H9 (cell line): ENCODE measurements around the gene DMPK. TPM values are rescaled to one million over a fixed set of nuclear protein-coding genes. Genes with fewer than 3 reads are reported as not detected.

Experiments used
- DNase-seq: peaks from one replicate; pipeline ENCODE4 v3.0.0-alpha.2; 2017
- H2AFZ ChIP-seq: one replicate; pipeline ENCODE4 v1.6.1; 2013; ENCODE audit warnings: mild to moderate bottlenecking, low read length, control low read depth, moderate library complexity
- H2AK5ac ChIP-seq: 2 replicates; pipeline ENCODE4 v1.6.1; 2013; ENCODE audit warnings: low read length, control low read depth, mixed read lengths; ENCODE audit not compliant: insufficient read length
- H2BK120ac ChIP-seq: one replicate; pipeline ENCODE4 v1.6.1; 2013; ENCODE audit warnings: low read depth, mild to moderate bottlenecking, low read length, control low read depth, inconsistent platforms; ENCODE audit not compliant: poor library complexity, severe bottlenecking
- H2BK12ac ChIP-seq: 2 replicates; pipeline ENCODE4 v1.6.1; 2013; ENCODE audit warnings: low read length, control low read depth, mixed read lengths, low read depth; ENCODE audit not compliant: insufficient read length
- H2BK15ac ChIP-seq: 2 replicates; pipeline ENCODE4 v1.6.1; 2013; ENCODE audit warnings: low read depth, low read length, control low read depth
- H2BK20ac ChIP-seq: one replicate; pipeline ENCODE4 v1.6.1; 2013; ENCODE audit warnings: low read depth, mild to moderate bottlenecking, low read length, control low read depth, inconsistent platforms; ENCODE audit not compliant: poor library complexity, severe bottlenecking
- H2BK5ac ChIP-seq: 2 replicates; pipeline ENCODE4 v1.6.1; 2013; ENCODE audit warnings: low read length, control low read depth, mixed read lengths; ENCODE audit not compliant: insufficient read length
- H3K14ac ChIP-seq: 2 replicates; pipeline ENCODE4 v1.6.1; 2013; ENCODE audit warnings: low read length, control low read depth; ENCODE audit not compliant: insufficient read depth
- H3K18ac ChIP-seq: 2 replicates; pipeline ENCODE4 v1.6.1; 2013; ENCODE audit warnings: low read depth, mild to moderate bottlenecking, mixed read lengths, low read length, control low read depth; ENCODE audit not compliant: insufficient read length
- H3K23ac ChIP-seq: 2 replicates; pipeline ENCODE4 v1.6.1; 2013; ENCODE audit warnings: low read length, control low read depth, mixed read lengths, low read depth; ENCODE audit not compliant: insufficient read length
- H3K23me2 ChIP-seq: 2 replicates; pipeline ENCODE4 v1.6.1; 2013; ENCODE audit warnings: low read depth, mild to moderate bottlenecking, mixed read lengths, low read length, control low read depth; ENCODE audit not compliant: insufficient read length, poor library complexity, severe bottlenecking
- H3K27ac ChIP-seq: 2 replicates; pipeline ENCODE4 v1.5.1; 2013; ENCODE audit warnings: low read length, control low read depth, mixed read lengths, low read depth; ENCODE audit not compliant: insufficient read length
- H3K27me3 ChIP-seq: 2 replicates; pipeline ENCODE4 v1.6.1; 2013; ENCODE audit warnings: low read length, control low read depth, inconsistent platforms; ENCODE audit not compliant: insufficient read depth
- H3K4ac ChIP-seq: 2 replicates; pipeline ENCODE4 v1.6.1; 2013; ENCODE audit warnings: low read depth, mild to moderate bottlenecking, control low read depth, inconsistent platforms, low read length, moderate library complexity
- H3K4me1 ChIP-seq: 2 replicates; pipeline ENCODE4 v1.6.1; 2013; ENCODE audit warnings: low read length, control low read depth, inconsistent platforms; ENCODE audit not compliant: insufficient read depth
- H3K4me2 ChIP-seq: 2 replicates; pipeline ENCODE4 v1.6.1; 2013; ENCODE audit warnings: low read length, control low read depth, mixed read lengths; ENCODE audit not compliant: insufficient read length, insufficient read depth
- H3K56ac ChIP-seq: 2 replicates; pipeline ENCODE4 v1.6.1; 2013; ENCODE audit warnings: low read depth, mild to moderate bottlenecking, mixed read lengths, low read length, control low read depth; ENCODE audit not compliant: insufficient read length
- H3K79me1 ChIP-seq: 2 replicates; pipeline ENCODE4 v1.6.1; 2013; ENCODE audit warnings: low read depth, mild to moderate bottlenecking, moderate library complexity, low read length, control low read depth, inconsistent platforms; ENCODE audit not compliant: insufficient read depth, poor library complexity, severe bottlenecking
- H3K79me2 ChIP-seq: 2 replicates; pipeline ENCODE4 v1.6.1; 2013; ENCODE audit warnings: low read length, control low read depth, inconsistent platforms; ENCODE audit not compliant: insufficient read depth
- H3K9ac ChIP-seq: 2 replicates; pipeline ENCODE4 v1.6.1; 2013; ENCODE audit warnings: low read length, control low read depth, mixed read lengths; ENCODE audit not compliant: insufficient read length; ENCODE audit errors: extremely low read depth
- H3K9me3 ChIP-seq: one replicate; pipeline ENCODE4 v1.6.1; 2013; ENCODE audit warnings: low read depth, low read length, inconsistent platforms; ENCODE audit not compliant: control insufficient read depth
- H3T11ph ChIP-seq: one replicate; pipeline ENCODE4 v1.6.1; 2013; ENCODE audit warnings: mild to moderate bottlenecking, low read length, control low read depth, inconsistent platforms
- H4K20me1 ChIP-seq: one replicate; pipeline ENCODE4 v1.6.1; 2013; ENCODE audit not compliant: control insufficient read depth, insufficient read length, insufficient read depth
- H4K5ac ChIP-seq: 2 replicates; pipeline ENCODE4 v1.6.1; 2013; ENCODE audit warnings: low read depth, mild to moderate bottlenecking, mixed read lengths, low read length, control low read depth; ENCODE audit not compliant: insufficient read length
- H4K8ac ChIP-seq: replicated peaks from 2 replicates; pipeline ENCODE4 v1.6.1; 2013; ENCODE audit warnings: low read length, control low read depth, mixed read lengths, low read depth; ENCODE audit not compliant: insufficient read length
- H4K91ac ChIP-seq: 2 replicates; pipeline ENCODE4 v1.6.1; 2013; ENCODE audit warnings: low read depth, mild to moderate bottlenecking, moderate library complexity, mixed read lengths, low read length, control low read depth; ENCODE audit not compliant: insufficient read length
- H3K27ac Mint-ChIP-seq, 3 experiments: 2 replicates in 2 of 3; 3 replicates in 1 of 3; pipeline ENCODE4 v1.8.0; 2020 to 2021; ENCODE audit warnings: mixed read lengths in 3 of 3, mild to moderate bottlenecking in 1 of 3, moderate library complexity in 1 of 3
- H3K27me3 Mint-ChIP-seq: 2 replicates; pipeline ENCODE4 v1.8.0; 2021; ENCODE audit warnings: low read depth, mild to moderate bottlenecking, moderate library complexity, mixed read lengths
- H3K36me3 Mint-ChIP-seq, 3 experiments: 2 replicates in 2 of 3; 3 replicates in 1 of 3; pipeline ENCODE4 v1.8.0; 2020 to 2021; ENCODE audit warnings: low read depth in 3 of 3, mixed read lengths in 3 of 3; ENCODE audit not compliant: insufficient read depth in 1 of 3
- H3K4me1 Mint-ChIP-seq, 2 experiments: 2 replicates each; pipeline ENCODE4 v1.8.0; 2020; ENCODE audit warnings: mixed read lengths in 2 of 2
- H3K4me3 Mint-ChIP-seq, 2 experiments: 2 replicates in 1 of 2; 3 replicates in 1 of 2; pipeline ENCODE4 v1.8.0; 2020 to 2021; ENCODE audit warnings: mild to moderate bottlenecking in 2 of 2, mixed read lengths in 2 of 2, moderate library complexity in 1 of 2
- H3K9me3 Mint-ChIP-seq, 2 experiments: 2 replicates in 1 of 2; 3 replicates in 1 of 2; pipeline ENCODE4 v1.8.0; 2020; ENCODE audit warnings: mild to moderate bottlenecking in 2 of 2, mixed read lengths in 2 of 2, moderate library complexity in 1 of 2
- CTCF ChIP-seq: fragments of 200-600 bp; sonication (generic); conservative IDR thresholded peaks from 3 replicates; pipeline ENCODE4 v1.8.0; 2021; ENCODE audit warnings: antibody characterized with exemption, mild to moderate bottlenecking
- WGBS: extraction: QIAGEN DNeasy Blood & Tissue Kit; methylation state at CpG from one replicate; pipeline ENCODE4 v1.1.7; 2013; ENCODE audit warnings: missing lambda C conversion rate, low lambda C conversion rate, mixed read lengths; ENCODE audit not compliant: insufficient read length; ENCODE audit errors: extremely low coverage; 5-methylcytosine and 5-hydroxymethylcytosine counted together
- total RNA-seq: library from RNA; stranded (reverse); gene quantifications from 2 replicates; pipeline ENCODE4 v1.2.1, GENCODE V29; 2021

Gene DMPK
- total RNA-seq, 1 experiment from 2014 or later = 67.4 TPM

GRCh38 chr19:45822716-45823115 lies 40.4 kb upstream of the DMPK start:
- Histone ChIP-seq H2BK120ac (no peak overlapping the region), H3K56ac (no peak overlapping the region), H2BK15ac (no peak overlapping the region), H3K79me1 (no peaks in the 10 kb centered on the region), H3K14ac (no peak overlapping the region), H2AFZ (no peak overlapping the region), H2AK5ac (no peak overlapping the region), H3K27me3 (no peaks in the 10 kb centered on the region), H4K20me1 (no peaks in the 10 kb centered on the region), H2BK20ac (no peak overlapping the region), H3K79me2 (no peaks in the 10 kb centered on the region), H4K91ac (no peak overlapping the region), H3K4me1 (0 out of 2 replicates have a peak, but pooled peaks cover 1% of the 10 kb centered on the region), H3K27ac (no peak overlapping the region), H4K5ac (no peak overlapping the region), H2BK12ac (no peak overlapping the region), H3K4ac (no peak overlapping the region), H3K4me2 (no peak overlapping the region), H2BK5ac (no peak overlapping the region), H3K18ac (no peak overlapping the region), H3T11ph (no peak overlapping the region), H3K23ac (no peak overlapping the region), H3K9me3 (no peaks in the 10 kb centered on the region), H3K23me2 (no peaks in the 10 kb centered on the region), H4K8ac (no peak overlapping the region), H3K9ac (no peak overlapping the region)
- no peak for DNase-seq
- peaks cover 10 to 24% of the 10 kb centered on the region in 2 experiments for H3K4me1 Mint-ChIP-seq
- no peaks in the 10 kb centered on the region for H3K27me3 Mint-ChIP-seq
- no CpG with 5 or more reads among the region's 5 CpGs for WGBS
- H3K9me3 Mint-ChIP-seq = no peaks in the 10 kb centered on the region
- H3K4me3 Mint-ChIP-seq = no peak overlapping the region
- peaks cover 38 to 84% (median 80%) of the 10 kb centered on the region in 3 experiments for H3K36me3 Mint-ChIP-seq
- no peak for TF ChIP-seq CTCF
- no peak overlapping the region for H3K27ac Mint-ChIP-seq
